Naive B cell (primary cell): ENCODE results near the gene POU3F1. TPM values are rescaled to one million over a fixed set of nuclear protein-coding genes. Genes with fewer than 3 reads are reported as not detected.
A peak's percentile ranks its signal among the peaks of the same experiment; 100 is the strongest.

Experiments
- ATAC-seq, 2 donors: fragments of 150-1000 bp; cut with Tn5 transposase; 2 replicates each; pipeline ENCODE4 v1.10.0; 2021; ENCODE audit warnings: low read depth in 2 of 2, mild to moderate bottlenecking in 2 of 2, moderate library complexity in 2 of 2
- DNase-seq: peaks from one replicate; pipeline ENCODE4 v3.0.0; 2022
- H3K27ac Mint-ChIP-seq, 6 donors: one replicate each; pipeline ENCODE4 v1.8.0; 2020 to 2022; ENCODE audit warnings: mild to moderate bottlenecking in 6 of 6, mixed read lengths in 6 of 6, moderate library complexity in 5 of 6, inconsistent platforms in 2 of 6
- H3K27me3 Mint-ChIP-seq, 3 donors: one replicate each; pipeline ENCODE4 v1.8.0; 2021 to 2022; ENCODE audit warnings: mixed read lengths in 3 of 3, mild to moderate bottlenecking in 1 of 3
- H3K36me3 Mint-ChIP-seq, 2 donors: one replicate each; pipeline ENCODE4 v1.8.0; 2020 to 2022; ENCODE audit warnings: mixed read lengths in 2 of 2, inconsistent platforms in 1 of 2, mild to moderate bottlenecking in 1 of 2
- H3K4me1 Mint-ChIP-seq, 3 donors: one replicate each; pipeline ENCODE4 v1.8.0; 2020 to 2022; ENCODE audit warnings: mixed read lengths in 3 of 3, inconsistent platforms in 1 of 3, mild to moderate bottlenecking in 1 of 3, moderate library complexity in 1 of 3
- H3K4me3 Mint-ChIP-seq, 8 donors: one replicate each; pipeline ENCODE4 v1.8.0; 2020 to 2022; ENCODE audit warnings: mild to moderate bottlenecking in 8 of 8, mixed read lengths in 8 of 8, moderate library complexity in 8 of 8, inconsistent platforms in 2 of 8
- H3K9me3 Mint-ChIP-seq, 7 donors: one replicate each; pipeline ENCODE4 v1.8.0; 2020 to 2022; ENCODE audit warnings: mixed read lengths in 7 of 7, mild to moderate bottlenecking in 5 of 7, inconsistent platforms in 2 of 7, moderate library complexity in 1 of 7
- polyA plus RNA-seq, 6 donors: library from polyadenylated mRNA; unstranded; fragments of 300-500 nt; fragmentation: Illumina TruSeq; gene quantifications; one replicate each; pipeline ENCODE4 v1.2.3, GENCODE V29; 2021; ENCODE audit warnings: low read depth in 6 of 6

The POU3F1 gene
- polyA plus RNA-seq, 6 donors from 2014 or later, result 0.18 to 1.1 (median 0.34) TPM

DNA sequence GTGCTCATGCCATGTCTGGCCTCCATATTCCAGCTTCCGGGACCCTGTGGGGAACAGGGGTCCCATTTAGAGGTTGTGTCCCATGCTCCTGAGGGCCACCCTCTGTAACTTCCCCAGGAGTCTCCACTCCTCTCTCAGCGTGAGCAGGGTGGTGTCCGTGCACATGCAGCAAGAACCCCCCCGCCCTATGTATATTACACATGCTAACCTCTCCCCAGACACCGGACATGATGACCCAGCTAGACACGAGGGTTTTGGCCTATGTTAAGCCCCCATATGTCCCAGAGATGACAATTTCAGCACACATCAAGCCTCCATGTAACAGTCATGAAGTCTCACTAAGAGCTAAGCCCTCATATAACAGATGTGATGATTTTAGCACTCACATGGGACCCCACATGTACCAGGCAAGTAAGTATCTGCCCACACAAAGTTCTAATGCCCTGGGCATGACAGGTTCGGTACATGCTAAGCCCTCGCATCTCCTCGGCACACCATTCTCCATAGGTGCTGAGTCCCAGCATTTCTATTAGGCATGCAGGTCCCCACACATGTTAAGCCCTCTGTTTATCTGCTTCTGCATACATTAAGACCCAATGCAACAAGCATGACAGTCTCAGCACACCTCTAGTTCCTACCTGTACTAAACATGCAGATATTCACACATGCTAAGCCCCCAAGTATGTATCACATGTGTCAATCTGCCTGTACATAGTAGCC is 48.3 kb downstream of the POU3F1 start:
- no peaks in the 10 kb centered on the region for H3K36me3 Mint-ChIP-seq
- DNase-seq, result no peak
- peak overlapping the region in 3 of 8 donors; percentile 12 to 26 (median 13) for H3K4me3 Mint-ChIP-seq
- H3K27me3 Mint-ChIP-seq, result peaks cover 0 to 1% (median 0%) of the 10 kb centered on the region in 3 donors
- peaks cover 12 to 38% (median 24%) of the 10 kb centered on the region in 3 donors for H3K4me1 Mint-ChIP-seq
- H3K27ac Mint-ChIP-seq, result peak overlapping the region in 1 of 6 donors; percentile 21
- no peaks in the 10 kb centered on the region for H3K9me3 Mint-ChIP-seq
- no peak for ATAC-seq

DNA sequence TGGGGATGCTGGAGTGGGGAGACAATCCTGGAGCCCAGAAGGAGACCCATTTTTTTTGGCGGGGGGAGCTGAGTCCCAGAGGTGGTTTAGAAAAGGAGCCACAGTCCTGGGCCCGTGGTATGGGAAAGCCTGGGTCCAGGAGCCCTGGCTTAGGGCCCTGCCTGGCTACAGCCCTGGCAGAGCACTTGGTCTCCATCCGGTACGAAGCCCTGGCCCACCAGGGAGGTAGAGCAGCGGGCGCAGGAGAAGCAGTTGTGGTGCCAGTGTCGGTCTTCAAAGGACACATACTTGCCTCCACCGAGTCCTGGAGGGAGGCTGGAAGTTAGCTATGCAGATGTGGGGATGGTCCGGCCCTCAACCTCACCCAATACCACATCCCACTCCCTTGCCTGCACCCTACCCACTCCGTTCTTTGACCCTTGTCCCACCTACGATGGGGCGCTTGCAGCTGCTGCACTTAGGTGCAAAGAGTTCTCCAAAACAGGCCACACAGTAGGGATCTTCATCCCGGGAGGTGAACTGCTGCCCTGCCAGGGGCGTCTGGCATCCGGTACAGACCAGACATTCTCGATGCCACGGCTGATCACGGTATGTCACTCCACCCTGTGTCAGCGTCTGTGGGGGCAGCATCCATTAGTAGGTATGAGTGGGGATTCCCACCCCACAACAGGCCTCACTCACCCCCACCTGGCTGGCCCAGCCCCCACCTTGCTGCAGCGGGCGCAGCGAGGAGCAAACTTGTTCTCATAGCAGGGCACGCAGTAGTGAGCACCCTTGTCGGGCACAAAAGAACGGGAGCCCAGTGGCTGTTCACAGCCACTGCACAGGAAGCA is 49.1 kb downstream of the POU3F1 start:
- ATAC-seq (no peak), DNase-seq (no peak)
- H3K27ac Mint-ChIP-seq, result peak overlapping the region in 1 of 6 donors; percentile 20
- peak overlapping the region in 1 of 8 donors; percentile 80 for H3K4me3 Mint-ChIP-seq
- no peaks in the 10 kb centered on the region for H3K36me3 Mint-ChIP-seq
- H3K9me3 Mint-ChIP-seq, result no peaks in the 10 kb centered on the region
- peaks cover 12 to 38% (median 24%) of the 10 kb centered on the region in 3 donors for H3K4me1 Mint-ChIP-seq
- no peaks in the 10 kb centered on the region for H3K27me3 Mint-ChIP-seq

DNA sequence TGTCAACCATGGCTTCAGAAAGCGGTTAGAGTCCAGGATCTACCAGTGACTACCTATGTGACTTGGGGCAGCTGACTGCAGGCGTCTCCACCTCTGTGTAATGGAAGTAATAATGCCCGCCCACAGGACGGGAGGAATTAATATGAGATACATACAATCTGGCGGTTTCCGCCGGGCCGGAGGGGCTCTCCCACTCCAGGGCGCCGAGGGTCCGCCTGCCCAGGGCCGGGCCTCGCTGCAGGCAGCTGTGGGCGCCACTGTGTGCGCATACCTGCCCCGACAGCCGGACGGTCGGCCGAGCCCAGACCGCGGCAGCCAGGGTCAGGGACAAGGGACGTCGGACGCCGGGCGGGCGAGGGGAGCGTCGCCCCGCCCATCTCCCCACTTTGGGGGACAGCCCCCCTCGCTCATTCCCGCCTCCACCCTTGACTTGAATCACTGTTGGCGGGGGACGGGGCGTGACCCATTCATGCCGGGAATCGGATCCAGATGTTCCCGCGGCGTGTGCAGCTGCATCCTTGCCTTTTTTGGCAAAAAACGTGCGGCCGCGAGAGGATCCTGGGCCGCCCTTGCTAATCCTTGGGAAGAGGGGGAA is 50.7 kb downstream of the POU3F1 start:
- H3K4me1 Mint-ChIP-seq, result peaks cover 12 to 32% (median 24%) of the 10 kb centered on the region in 3 donors
- no peaks in the 10 kb centered on the region for H3K9me3 Mint-ChIP-seq
- H3K27me3 Mint-ChIP-seq, result no peaks in the 10 kb centered on the region
- no peaks in the 10 kb centered on the region for H3K36me3 Mint-ChIP-seq
- H3K27ac Mint-ChIP-seq, result peak overlapping the region in 2 of 6 donors; percentile 36 to 65
- ATAC-seq (peak; percentile 62 to 66), DNase-seq (no peak)
- peak overlapping the region; percentile 33 to 91 (median 78) for H3K4me3 Mint-ChIP-seq

DNA sequence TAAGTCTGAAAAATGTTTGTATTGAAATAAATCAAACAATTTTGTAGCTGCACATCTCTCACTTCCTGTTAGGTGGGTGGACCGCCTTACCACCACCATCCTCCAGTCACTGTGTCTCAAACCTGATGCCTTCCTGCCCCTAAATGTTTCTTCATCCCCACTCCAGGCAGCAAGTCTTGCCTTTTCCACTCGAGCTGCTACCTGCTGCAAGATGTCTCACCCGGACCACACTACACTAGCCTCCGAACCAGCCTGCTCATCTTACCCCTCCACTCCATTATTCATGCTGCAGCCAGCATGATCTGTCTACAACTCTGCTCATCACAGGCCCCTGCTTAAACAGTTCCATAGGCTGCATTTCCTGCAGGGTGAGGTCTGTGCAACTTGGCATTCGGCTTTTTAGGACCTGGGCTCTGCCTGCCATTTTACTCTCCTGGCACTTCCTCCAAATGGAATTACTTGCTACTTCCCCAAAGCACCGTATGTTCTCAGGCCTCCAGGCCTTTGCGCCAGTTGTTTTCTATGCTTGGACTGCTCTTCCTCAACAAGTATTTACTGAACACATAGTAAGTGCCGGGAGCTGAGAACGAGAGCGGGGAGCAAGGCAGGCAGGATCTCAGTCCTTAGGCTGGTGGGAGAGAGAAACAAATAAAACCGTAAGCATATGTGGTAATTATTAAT is 51.6 kb downstream of the POU3F1 start:
- no peaks in the 10 kb centered on the region for H3K27me3 Mint-ChIP-seq
- DNase-seq (no peak), ATAC-seq (no peak)
- H3K27ac Mint-ChIP-seq, result peak overlapping the region in 2 of 6 donors; percentile 16 to 37
- no peaks in the 10 kb centered on the region for H3K9me3 Mint-ChIP-seq
- H3K4me3 Mint-ChIP-seq, result peak overlapping the region in 7 of 8 donors; percentile 52 to 91 (median 80)
- H3K36me3 Mint-ChIP-seq, result peaks cover 0 to 2% of the 10 kb centered on the region in 2 donors
- H3K4me1 Mint-ChIP-seq, result peaks cover 19 to 30% (median 24%) of the 10 kb centered on the region in 3 donors

Other genes with a start within 250 kb of the POU3F1 start
- gene C1orf122, start 239.0 kb downstream of the POU3F1 start, polyA plus RNA-seq, result 10 to 100 TPM; 23.3 to 32.1 (median 26.7) TPM
- gene YRDC, start 238.6 kb downstream of the POU3F1 start, polyA plus RNA-seq, result 10 to 100 TPM; 21.3 to 52.0 (median 29.6) TPM
- 10 to 100 TPM in 5 of 6 donors, 1 to 10 TPM in 1; 8.7 to 29.9 (median 25.2) TPM for gene MTF1, start 187.2 kb downstream of the POU3F1 start, polyA plus RNA-seq
- 10 to 100 TPM; 15.7 to 25.5 (median 22.3) TPM for gene INPP5B, start 99.7 kb downstream of the POU3F1 start, polyA plus RNA-seq
- 100 to 1,000 TPM in 4 of 6 donors, 10 to 100 TPM in 2; 81.3 to 109 (median 101) TPM for gene SF3A3, start 56.8 kb downstream of the POU3F1 start, polyA plus RNA-seq
- 1 to 10 TPM in 5 of 6 donors, under 1 TPM in 1; 0.88 to 5.1 (median 1.8) TPM for gene FHL3, start 41.3 kb downstream of the POU3F1 start, polyA plus RNA-seq
- gene UTP11, start 34.1 kb downstream of the POU3F1 start, polyA plus RNA-seq, result 10 to 100 TPM; 19.2 to 25.3 (median 20.9) TPM